ENCODE results near the gene CCDC92.

CCDC92 gene

GRCh38 chr12:124001343-124001742, 28.7 kb upstream of the CCDC92 start:
- DNase-seq = no peak

GRCh38 chr12:124000111-124000510, 27.5 kb upstream of the CCDC92 start:
- no peak for DNase-seq

- DNase-seq = no peak
These were observed 26.3 kb upstream of the CCDC92 start for GRCh38 chr12:123998991-123999359.

GRCh38 chr12:123998344-123998990, 25.8 kb upstream of the CCDC92 start:
- DNase-seq = no peak

GRCh38 chr12:123997908-123998307, 25.3 kb upstream of the CCDC92 start:
- DNase-seq = no peak

- DNase-seq = no peak
These were observed 24.6 kb upstream of the CCDC92 start for GRCh38 chr12:123997033-123997822.

GRCh38 chr12:123996581-123996980, 23.9 kb upstream of the CCDC92 start:
- DNase-seq = no peak

GRCh38 chr12:123995023-123995748, 22.6 kb upstream of the CCDC92 start:
- DNase-seq = no peak

- no peak for DNase-seq
These were observed 19.6 kb upstream of the CCDC92 start for GRCh38 chr12:123992118-123992825.

- DNase-seq = no peak
These were observed 18.8 kb upstream of the CCDC92 start for GRCh38 chr12:123991372-123991951.

GRCh38 chr12:123990511-123990910, 17.9 kb upstream of the CCDC92 start:
- DNase-seq = no peak

GRCh38 chr12:123989753-123990152, 17.1 kb upstream of the CCDC92 start:
- DNase-seq = no peak

GRCh38 chr12:123989168-123989567, 16.5 kb upstream of the CCDC92 start:
- DNase-seq = no peak

GRCh38 chr12:123987022-123987421, 14.4 kb upstream of the CCDC92 start:
- no peak for DNase-seq

GRCh38 chr12:123986374-123986965, 13.8 kb upstream of the CCDC92 start:
- no peak for DNase-seq

GRCh38 chr12:123984903-123985302, 12.3 kb upstream of the CCDC92 start:
- no peak for DNase-seq

- peak; percentile 36 for DNase-seq
These were observed 11.3 kb upstream of the CCDC92 start for GRCh38 chr12:123983822-123984485.

GRCh38 chr12:123982269-123982668, 9.6 kb upstream of the CCDC92 start:
- no peak for DNase-seq

GRCh38 chr12:123979566-123979965, 6.9 kb upstream of the CCDC92 start:
- no peak for DNase-seq

- DNase-seq = no peak
These were observed 3.7 kb upstream of the CCDC92 start for GRCh38 chr12:123976227-123976826.

- DNase-seq = peak; percentile 43
These were observed 1.1 kb upstream of the CCDC92 start for GRCh38 chr12:123973552-123974341.

Measured in stimulated activated CD4-positive, alpha-beta T cell treated with anti-CD3 and anti-CD28 coated beads, Interleukin-15, amount 100 ng/mL, for 24 hours (primary cell).